SK-N-MC (cell line): ENCODE measurements around the gene FXYD3.

Experiments used
- DNase-seq: peaks from one replicate; pipeline ENCODE4 v3.0.0-alpha.2; 2011; ENCODE audit warnings: low read depth, low spot score
- H3K27ac ChIP-seq: fragments of 200-600 bp; sonication (generic); 2 replicates; pipeline ENCODE4 v1.5.1; 2016; ENCODE audit warnings: mixed run types
- H3K36me3 ChIP-seq: fragments of 200-600 bp; sonication (generic); 2 replicates; pipeline ENCODE4 v1.6.1; 2017; ENCODE audit warnings: antibody characterized with exemption, low read length, mixed read lengths; ENCODE audit not compliant: insufficient read depth
- H3K4me3 ChIP-seq: fragments of 200-600 bp; sonication (generic); 2 replicates; pipeline ENCODE4 v1.5.1; 2016
- H3K9ac ChIP-seq: fragments of 200-600 bp; sonication (generic); 2 replicates; pipeline ENCODE4 v1.8.0; 2017; ENCODE audit warnings: mixed run types, mixed read lengths; ENCODE audit not compliant: insufficient read length
- H3K9me3 ChIP-seq: fragments of 200-600 bp; sonication (generic); 2 replicates; pipeline ENCODE4 v1.6.1; 2017; ENCODE audit warnings: low read depth, mild to moderate bottlenecking, antibody characterized with exemption, low read length, moderate library complexity, mixed read lengths
- EZH2 ChIP-seq: fragments of 200-600 bp; sonication (generic); IDR thresholded peaks from one replicate; pipeline ENCODE4 v1.6.1; 2017; ENCODE audit warnings: antibody characterized with exemption
- FOXP2 ChIP-seq: optimal IDR thresholded peaks from 2 replicates; pipeline ENCODE3; 2011; ENCODE audit warnings: mild to moderate bottlenecking, moderate library complexity; ENCODE audit not compliant: insufficient read depth; ENCODE audit errors: extremely low read length, control extremely low read depth
- POLR2AphosphoS5 ChIP-seq: IDR thresholded peaks from 2 replicates; pipeline ENCODE4 v1.6.1; 2012; ENCODE audit warnings: mild to moderate bottlenecking, low read depth, low read length, borderline replicate concordance

FXYD3 gene

DNA sequence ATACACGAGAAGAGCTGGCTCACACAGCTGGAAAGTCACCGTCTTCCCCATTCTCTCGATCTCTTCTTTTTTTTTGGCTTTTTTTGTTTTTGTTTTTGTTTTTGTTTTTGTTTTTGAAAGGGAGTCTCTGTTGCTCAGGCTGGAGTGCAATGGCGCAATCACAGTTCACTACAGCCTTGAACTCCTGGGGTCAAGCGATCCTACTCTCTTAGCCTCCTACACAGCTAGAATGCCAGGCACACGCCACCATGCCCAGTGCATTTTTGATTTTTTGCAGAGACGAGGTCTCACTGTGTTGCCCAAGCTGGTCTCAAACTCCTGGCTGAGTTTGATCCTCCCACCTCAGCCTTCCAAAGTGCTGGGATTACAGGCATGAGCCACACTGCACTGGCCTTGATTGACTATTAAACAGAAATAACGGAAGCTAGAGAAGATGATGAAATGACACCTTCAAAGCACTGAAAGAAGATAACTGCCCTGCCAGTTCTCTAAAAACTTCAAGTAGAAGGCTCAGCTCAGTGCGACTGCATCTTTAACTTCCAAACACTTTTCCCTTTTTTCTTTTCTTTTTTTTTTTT lies 4.0 kb downstream of the FXYD3 start:
- DNase-seq, result no peak
- H3K9me3 ChIP-seq, result no peaks in the 10 kb centered on the region
- H3K4me3 ChIP-seq, result no peak overlapping the region
- H3K9ac ChIP-seq, result no peak overlapping the region
- no peak for TF ChIP-seq FOXP2
- H3K27ac ChIP-seq, result no peak overlapping the region
- H3K36me3 ChIP-seq, result no peaks in the 10 kb centered on the region

DNA sequence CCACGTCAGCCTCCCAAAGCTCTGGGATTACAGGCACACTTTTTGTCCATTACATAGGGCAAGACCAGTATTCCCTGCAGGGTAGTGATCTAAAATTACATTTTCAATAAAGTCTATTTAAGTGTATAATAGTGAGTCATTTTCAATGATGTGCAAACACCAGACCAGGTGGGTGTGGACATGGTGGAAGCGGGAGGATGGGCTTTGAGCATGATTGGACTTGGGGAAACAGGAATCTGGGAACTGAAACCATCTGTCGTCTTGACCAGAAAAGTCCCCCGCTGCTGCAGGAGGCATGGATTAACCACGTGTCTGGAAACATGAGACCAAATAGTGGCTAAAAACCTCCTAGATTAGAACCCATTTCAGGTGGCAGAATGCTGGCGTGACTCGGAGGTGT lies 4.9 kb downstream of the FXYD3 start:
- Histone ChIP-seq H3K9ac (no peak overlapping the region), H3K9me3 (no peaks in the 10 kb centered on the region)
- TF ChIP-seq POLR2AphosphoS5, result no peak
- no peak for TF ChIP-seq EZH2
- TF ChIP-seq FOXP2, result no peak

DNA sequence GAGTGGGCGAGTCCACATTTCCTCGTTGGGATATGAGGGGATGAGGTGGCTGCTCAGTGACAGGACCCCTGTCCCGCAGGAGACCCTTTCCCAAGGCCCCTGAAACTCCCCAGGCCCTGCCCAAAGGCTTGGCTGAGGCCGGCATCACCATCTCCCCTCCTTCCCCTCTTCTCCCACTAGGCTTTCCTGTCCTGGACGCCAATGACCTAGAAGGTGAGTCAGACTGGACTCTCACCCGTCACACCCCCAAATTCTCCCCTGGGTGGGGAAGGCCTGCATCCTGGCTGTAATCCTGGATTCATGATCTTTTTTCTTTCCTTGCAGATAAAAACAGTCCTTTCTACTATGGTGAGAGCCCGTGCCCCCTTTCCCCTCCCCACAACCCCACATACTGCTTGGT lies 5.3 kb downstream of the FXYD3 start:
- Histone ChIP-seq H3K9me3 (no peaks in the 10 kb centered on the region), H3K9ac (no peak overlapping the region), H3K4me3 (no peak overlapping the region), H3K36me3 (no peaks in the 10 kb centered on the region), H3K27ac (no peak overlapping the region)
- TF ChIP-seq FOXP2 (no peak), POLR2AphosphoS5 (no peak), EZH2 (no peak)
- DNase-seq, result no peak

More for the DNA sequence above, 4.9 kb downstream of the FXYD3 start:
- no peak for DNase-seq
- H3K27ac ChIP-seq, result no peak overlapping the region
- H3K36me3 ChIP-seq, result no peaks in the 10 kb centered on the region
- H3K4me3 ChIP-seq, result no peak overlapping the region

DNA sequence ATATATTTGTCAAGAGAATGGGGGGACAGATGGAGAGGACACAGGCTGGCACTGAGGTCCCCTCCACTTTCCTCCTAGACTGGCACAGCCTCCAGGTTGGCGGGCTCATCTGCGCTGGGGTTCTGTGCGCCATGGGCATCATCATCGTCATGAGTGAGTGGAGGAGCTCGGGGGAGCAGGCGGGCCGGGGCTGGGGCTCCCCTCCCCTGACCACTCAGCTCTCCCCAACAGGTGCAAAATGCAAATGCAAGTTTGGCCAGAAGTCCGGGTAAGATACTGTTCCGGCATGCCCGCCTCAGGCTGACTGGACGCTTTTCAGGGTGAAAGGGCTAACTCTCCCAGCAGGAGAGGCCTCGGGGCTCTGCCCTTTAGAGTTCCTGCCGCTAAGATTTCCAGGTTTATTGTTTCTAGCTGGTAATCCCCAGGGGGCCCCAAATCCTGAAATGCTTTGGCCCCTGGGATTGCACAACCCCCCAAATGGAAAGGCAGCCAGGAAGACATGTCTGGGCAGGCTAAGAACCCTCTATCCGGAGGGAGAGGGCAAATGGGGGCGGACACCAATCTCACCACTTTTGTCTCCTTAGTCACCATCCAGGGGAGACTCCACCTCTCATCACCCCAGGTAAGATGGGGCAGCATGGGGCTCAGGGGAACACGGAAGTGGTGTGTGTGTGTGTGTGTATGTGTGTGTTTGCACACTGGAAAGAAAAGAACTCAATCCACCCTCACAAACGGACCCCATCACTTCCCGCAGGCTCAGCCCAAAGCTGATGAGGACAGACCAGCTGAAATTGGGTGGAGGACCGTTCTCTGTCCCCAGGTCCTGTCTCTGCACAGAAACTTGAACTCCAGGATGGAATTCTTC lies 7.3 kb downstream of the FXYD3 start:
- Histone ChIP-seq H3K27ac (no peak overlapping the region), H3K4me3 (no peak overlapping the region), H3K9me3 (no peaks in the 10 kb centered on the region), H3K36me3 (no peaks in the 10 kb centered on the region), H3K9ac (no peak overlapping the region)
- TF ChIP-seq FOXP2 (no peak), EZH2 (no peak), POLR2AphosphoS5 (no peak)
- no peak for DNase-seq

DNA sequence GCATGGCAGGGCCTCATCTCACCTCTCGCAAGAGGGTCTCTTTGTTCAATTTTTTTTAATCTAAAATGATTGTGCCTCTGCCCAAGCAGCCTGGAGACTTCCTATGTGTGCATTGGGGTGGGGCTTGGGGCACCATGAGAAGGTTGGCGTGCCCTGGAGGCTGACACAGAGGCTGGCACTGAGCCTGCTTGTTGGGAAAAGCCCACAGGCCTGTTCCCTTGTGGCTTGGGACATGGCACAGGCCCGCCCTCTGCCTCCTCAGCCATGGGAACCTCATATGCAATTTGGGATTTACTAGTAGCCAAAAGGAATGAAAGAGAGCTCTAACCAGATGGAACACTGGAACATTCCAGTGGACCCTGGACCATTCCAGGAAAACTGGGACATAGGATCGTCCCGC lies 8.0 kb downstream of the FXYD3 start:
- DNase-seq, result no peak
- Histone ChIP-seq H3K27ac (no peak overlapping the region), H3K36me3 (no peaks in the 10 kb centered on the region), H3K9me3 (no peaks in the 10 kb centered on the region), H3K9ac (no peak overlapping the region), H3K4me3 (no peak overlapping the region)
- no peak for TF ChIP-seq EZH2
- no peak for TF ChIP-seq FOXP2
- no peak for TF ChIP-seq POLR2AphosphoS5

DNA sequence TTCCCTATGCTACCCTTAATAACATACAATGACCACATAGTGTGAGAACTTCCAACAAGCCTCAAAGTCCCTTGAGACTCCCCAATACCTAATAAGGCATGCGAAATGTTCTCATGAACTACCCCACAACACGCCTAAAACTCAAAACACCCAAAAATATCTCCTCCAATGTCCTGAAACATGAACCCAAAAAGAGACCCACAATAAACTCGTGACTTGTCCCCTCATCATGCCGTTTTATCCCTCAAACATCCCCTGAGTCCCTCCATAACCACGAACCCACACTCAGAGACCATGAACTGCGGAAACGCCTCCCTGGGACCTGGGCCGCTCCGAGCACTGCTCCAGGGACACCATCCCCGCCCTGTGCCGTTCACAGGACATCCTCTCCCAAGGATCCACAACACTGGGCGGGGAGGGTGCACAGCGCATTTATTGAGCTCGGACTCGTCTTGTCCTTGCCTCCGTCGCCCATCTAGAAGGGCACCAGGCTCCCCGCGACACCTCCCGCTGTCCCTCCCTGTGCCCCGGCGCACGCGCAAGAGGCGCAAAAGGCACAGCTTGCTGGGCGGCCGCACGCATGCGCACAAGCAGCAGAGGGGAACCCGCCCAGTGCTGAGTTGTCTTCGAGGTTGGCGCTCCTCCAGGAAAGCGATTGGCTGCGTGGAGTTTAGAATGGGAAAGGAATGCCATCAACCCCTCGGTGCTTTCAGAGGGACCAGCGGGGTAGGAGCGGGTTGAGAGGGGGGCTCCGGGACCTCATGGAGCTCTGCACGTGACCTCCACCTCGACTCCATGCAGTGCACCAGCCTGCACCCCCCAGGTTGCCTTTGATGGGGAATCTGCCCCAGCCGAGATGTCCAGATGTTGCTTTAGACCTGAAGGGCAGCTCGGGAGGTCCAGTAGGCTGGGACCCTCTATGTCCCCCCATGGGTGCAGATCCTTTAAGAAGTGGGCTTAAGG lies 8.8 kb downstream of the FXYD3 start:
- no peak for DNase-seq
- TF ChIP-seq FOXP2, result no peak
- TF ChIP-seq POLR2AphosphoS5, result peak; percentile 45; the same call in 1 of the 2 replicates
- Histone ChIP-seq H3K4me3 (peak overlapping the region; percentile 64), H3K9me3 (no peaks in the 10 kb centered on the region), H3K27ac (no peak overlapping the region), H3K36me3 (no peaks in the 10 kb centered on the region), H3K9ac (no peak overlapping the region)

DNA sequence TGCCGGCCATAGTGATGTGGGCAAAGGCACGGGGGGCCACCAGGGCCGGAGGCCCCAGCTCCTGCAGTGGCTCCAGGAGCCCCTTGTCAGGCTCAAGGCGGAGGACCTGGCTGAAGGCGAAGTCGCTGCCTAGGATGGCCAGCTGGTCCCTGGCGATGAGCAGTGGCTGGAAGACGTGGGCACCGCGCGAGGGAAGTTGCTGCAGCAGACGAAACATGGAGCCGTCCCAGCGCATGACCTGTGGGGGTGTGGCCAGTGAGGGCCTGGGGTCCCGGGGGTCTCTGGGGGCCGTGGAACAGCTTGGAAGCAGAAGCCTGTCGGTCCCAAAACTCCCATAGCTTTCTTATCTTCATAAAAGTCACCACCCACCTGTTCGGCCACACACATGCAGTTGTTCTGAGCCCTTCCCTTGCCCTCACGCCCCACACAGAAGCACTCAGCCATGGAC lies 9.7 kb downstream of the FXYD3 start:
- no peak for DNase-seq
- no peak overlapping the region for H3K4me3 ChIP-seq
- TF ChIP-seq EZH2 (no peak), FOXP2 (no peak), POLR2AphosphoS5 (no peak)
- H3K9ac ChIP-seq, result no peak overlapping the region
- no peaks in the 10 kb centered on the region for H3K9me3 ChIP-seq
- no peaks in the 10 kb centered on the region for H3K36me3 ChIP-seq
- H3K27ac ChIP-seq, result no peak overlapping the region

DNA sequence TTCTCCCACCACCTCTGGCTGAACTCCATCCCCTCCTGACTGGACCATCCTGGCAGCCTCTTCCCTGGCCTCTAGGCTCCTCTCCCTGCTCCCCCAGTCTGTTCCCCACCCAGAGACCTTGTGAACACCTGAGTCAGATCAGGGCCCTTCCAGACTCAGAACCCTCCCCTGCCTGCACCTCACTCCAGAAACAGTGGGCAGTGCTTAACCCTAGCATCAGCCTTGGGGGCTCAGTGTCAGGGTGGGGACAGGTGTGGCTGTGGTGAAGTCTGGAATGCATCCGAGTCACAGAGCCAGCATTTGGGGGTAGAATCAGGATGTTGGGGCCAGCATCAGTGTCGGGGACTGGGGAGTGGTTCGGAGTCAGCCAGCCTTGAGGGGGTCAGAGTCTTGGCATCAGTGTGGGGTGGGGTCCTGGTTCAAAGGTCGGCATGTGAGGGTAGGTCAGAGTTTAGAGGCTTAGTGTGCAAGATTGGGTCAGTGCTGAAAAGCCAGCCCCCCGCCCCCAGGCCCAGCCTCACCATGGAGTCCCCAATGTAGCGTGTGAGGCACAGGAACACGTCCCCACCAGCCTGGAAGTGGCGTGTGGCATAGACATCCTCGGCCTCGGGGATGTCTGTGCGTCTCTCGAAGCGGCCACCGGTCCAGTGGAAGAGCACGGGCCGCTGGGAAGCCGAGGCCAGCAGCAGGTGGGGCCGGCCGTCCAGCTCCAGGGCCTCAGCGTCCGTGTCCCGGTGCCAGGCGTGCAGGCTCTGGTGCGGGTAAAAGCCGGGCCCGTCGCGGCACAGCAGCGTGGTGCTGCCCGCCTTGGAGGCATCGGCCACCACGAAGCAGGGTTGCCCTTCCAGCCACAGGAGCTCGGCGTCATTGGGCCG lies 10.4 kb downstream of the FXYD3 start:
- no peaks in the 10 kb centered on the region for H3K36me3 ChIP-seq

More for the DNA sequence above, 10.4 kb downstream of the FXYD3 start:
- DNase-seq, result no peak
- Histone ChIP-seq H3K27ac (no peak overlapping the region), H3K9me3 (no peaks in the 10 kb centered on the region), H3K9ac (no peak overlapping the region), H3K4me3 (no peak overlapping the region)
- TF ChIP-seq POLR2AphosphoS5, result no peak
- TF ChIP-seq EZH2, result no peak
- TF ChIP-seq FOXP2, result no peak
